ENCODE results near the gene KCNK17.
A peak's percentile ranks its signal among the peaks of the same experiment; 100 is the strongest.

The KCNK17 gene, protein sequence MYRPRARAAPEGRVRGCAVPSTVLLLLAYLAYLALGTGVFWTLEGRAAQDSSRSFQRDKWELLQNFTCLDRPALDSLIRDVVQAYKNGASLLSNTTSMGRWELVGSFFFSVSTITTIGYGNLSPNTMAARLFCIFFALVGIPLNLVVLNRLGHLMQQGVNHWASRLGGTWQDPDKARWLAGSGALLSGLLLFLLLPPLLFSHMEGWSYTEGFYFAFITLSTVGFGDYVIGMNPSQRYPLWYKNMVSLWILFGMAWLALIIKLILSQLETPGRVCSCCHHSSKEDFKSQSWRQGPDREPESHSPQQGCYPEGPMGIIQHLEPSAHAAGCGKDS

GRCh38 chr6:39314273-39314795 lies at the start of gene KCNK17:
Gene KCNK17, minus strand, starts transcription at chr6:39314419. Its CDS starts 99 bp downstream, at chr6:39314320.
- DNase-seq (ENCODE audit: low read depth in 3 of 3), result no peak

DNA sequence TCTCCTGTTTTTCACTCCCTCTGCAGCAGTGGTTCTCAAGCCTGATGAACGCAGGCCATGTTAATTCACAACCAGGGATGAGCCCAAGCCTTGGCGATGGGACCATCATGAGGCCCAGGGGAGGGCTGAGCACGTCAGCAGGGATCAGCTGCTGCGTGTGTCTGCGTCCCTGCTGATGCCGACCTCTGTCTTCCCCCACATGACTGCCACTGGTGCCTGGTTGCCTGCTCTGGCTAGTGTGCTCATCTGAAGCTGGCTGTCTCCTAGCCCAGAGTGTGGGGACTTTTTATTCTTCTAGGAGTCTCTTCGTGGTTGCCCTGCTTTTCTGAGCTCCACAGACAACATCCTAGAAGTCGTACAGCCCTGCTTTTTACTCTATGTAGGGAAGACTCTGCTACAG lies 49.1 kb upstream of the KCNK17 start:
- DNase-seq (ENCODE audit: low read depth in 3 of 3), result no peak

- DNase-seq (ENCODE audit: low read depth in 3 of 3), result no peak
Measured at GRCh38 chr6:39362487-39362865, 48.3 kb upstream of the KCNK17 start.

- peak; percentile 3 to 8 (median 6) for DNase-seq (ENCODE audit: low read depth in 3 of 3)
Measured at GRCh38 chr6:39361657-39362486, 47.7 kb upstream of the KCNK17 start.

- no peak for DNase-seq (ENCODE audit: low read depth in 3 of 3)
Measured at GRCh38 chr6:39360378-39360777, 46.2 kb upstream of the KCNK17 start.

DNA sequence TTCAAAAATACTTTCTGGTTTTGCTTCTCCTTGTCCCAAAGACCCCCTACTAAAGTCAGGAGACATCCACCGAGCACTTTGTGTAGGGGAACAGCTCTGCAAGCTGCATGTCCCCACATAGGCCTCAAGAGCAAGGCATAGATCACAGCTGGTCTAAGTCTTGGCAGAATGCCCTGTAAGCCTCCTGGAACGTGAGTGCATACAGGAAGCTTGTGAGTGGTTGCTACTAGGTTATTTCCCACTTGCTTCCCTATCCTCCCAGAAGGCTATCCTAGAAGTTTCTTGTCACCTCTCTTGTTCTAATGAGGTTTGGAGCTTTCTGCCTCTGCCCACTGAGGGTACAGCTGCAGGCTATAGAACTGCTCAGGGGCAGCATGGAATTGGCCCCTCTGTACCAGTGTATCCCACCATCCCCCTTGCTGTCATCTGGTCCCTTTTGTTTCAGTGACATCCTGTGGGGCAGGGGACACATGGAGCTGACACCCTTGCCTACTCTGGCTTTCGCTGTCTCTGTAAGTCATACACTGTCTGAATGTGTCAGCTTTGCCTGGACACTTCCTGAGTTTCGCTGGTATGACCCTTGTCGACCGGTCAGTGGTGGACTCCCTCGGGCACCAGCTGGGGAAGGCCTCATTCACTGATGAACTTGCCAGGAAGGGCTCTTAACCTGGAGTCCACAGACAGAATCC lies 43.9 kb upstream of the KCNK17 start:
- no peak for DNase-seq (ENCODE audit: low read depth in 3 of 3)

DNA sequence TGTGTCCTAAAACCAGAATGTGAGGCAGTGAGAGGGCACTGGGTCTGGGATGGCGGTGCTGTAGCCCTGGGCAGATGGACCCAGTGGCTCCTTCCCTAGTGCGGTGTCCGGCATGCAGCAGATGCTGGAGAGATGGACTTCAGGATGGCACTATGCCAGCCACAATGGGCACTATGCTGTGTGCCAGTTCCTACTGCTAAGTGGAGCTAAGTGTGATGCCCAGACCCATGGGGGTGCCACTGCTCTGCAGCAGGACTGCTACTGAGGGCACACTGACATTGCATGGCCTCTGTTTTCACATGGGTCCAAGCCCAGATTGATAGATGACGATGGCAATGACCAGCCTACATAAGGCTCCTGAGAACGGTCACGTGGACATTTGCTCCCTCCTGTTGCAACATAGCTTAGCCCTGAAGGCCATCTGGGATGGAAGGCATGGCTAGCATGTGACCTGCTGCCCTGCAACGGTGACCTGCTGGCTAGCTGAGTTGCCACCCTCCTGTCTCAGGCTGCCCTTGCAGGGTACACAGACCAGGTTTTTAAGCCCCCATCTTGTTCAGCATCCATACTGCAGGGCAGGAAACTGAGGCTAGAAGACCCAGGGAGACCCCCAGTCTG lies 39.6 kb upstream of the KCNK17 start:
- DNase-seq (ENCODE audit: low read depth in 3 of 3), result no peak

- DNase-seq (ENCODE audit: low read depth in 3 of 3), result no peak
Measured at GRCh38 chr6:39350723-39351505, 36.7 kb upstream of the KCNK17 start.

- DNase-seq (ENCODE audit: low read depth in 3 of 3), result no peak
Measured at GRCh38 chr6:39348740-39349139, 34.5 kb upstream of the KCNK17 start.

DNA sequence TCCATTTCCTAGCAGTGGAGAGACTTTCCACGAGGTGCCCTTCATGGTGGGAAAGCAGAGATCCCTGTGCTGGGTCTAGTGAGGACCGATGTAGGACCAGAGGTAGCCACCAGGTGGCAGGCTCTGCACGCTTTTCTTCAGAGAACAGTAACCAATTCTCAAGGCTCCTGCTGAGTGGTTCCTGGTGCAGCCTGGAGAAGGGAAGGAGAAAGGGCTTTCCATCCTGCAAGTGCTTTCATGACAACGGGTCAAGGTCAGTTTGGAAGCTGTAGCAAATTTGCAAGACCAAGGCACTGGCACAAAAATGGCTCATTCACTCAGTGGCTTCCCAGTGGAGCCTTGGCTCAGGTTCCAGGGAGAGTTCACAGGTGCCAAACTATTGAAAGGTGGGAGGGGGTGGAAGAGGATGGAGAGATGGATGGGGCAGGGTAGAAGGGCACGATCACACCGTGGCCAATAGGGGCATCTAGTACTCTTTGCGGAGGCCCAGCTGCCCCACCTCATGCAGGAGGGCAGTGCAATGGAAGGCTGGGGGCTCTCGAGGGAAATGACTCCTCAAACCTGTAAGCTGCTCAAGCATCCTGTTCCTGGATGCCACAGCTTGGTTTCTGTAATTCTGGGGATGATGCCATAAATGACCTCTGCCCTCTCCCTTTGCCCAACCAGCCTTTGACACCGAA lies 33.8 kb upstream of the KCNK17 start:
- peak; percentile 12 to 32 (median 29) for DNase-seq (ENCODE audit: low read depth in 3 of 3)

- DNase-seq (ENCODE audit: low read depth in 3 of 3), result no peak
Measured at GRCh38 chr6:39347206-39347605, 33.0 kb upstream of the KCNK17 start.

GRCh38 chr6:39344821-39345280 lies 30.6 kb upstream of the KCNK17 start:
- no peak for DNase-seq (ENCODE audit: low read depth in 3 of 3)

DNA sequence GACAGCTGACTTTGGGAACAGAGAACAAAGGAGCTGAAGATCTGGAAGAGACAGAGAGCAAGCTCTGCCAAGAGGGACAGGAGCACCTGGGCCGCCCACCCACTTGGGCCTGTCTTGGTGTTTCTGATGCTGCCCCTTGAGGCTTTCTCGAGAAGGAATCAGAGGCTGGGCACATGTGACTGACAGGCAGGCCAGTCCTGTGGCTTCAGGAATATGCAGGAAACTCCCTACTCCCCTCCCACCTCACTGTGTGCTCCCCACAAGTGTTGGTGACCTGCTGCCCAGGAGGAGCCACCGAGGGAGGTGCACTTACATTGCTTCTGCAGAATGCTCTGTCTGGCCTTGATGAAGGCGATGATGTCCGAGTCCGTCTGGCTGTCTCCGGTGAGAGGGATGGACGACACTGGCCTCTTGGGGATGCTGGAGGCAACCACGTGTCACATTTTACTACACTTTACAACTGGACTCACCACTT lies 29.2 kb upstream of the KCNK17 start:
- DNase-seq (ENCODE audit: low read depth in 3 of 3), result no peak

- DNase-seq (ENCODE audit: low read depth in 3 of 3), result no peak
Measured at GRCh38 chr6:39342692-39343395, 28.6 kb upstream of the KCNK17 start.

- no peak for DNase-seq (ENCODE audit: low read depth in 3 of 3)
Measured at GRCh38 chr6:39341937-39342336, 27.7 kb upstream of the KCNK17 start.

DNA sequence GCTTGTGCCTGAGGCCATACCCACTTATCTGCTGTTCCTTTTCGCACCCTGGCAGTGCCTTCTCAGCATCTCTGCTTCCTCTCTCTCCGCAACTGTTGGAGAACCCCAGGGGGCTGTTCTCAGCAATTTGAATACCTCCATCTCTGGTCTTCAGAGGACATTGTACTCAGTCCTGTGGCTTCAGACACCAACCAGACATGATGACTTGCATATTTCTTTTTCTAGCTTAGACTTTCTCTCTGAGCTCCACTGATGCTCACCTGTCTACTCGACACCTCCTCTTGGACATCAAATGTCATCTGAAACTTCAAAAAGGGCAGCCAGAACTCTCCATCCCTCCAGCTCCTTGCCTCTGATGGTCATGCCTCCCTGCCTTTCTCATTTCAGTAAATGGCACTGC lies 27.1 kb upstream of the KCNK17 start:
- DNase-seq (ENCODE audit: low read depth in 3 of 3), result no peak

DNA sequence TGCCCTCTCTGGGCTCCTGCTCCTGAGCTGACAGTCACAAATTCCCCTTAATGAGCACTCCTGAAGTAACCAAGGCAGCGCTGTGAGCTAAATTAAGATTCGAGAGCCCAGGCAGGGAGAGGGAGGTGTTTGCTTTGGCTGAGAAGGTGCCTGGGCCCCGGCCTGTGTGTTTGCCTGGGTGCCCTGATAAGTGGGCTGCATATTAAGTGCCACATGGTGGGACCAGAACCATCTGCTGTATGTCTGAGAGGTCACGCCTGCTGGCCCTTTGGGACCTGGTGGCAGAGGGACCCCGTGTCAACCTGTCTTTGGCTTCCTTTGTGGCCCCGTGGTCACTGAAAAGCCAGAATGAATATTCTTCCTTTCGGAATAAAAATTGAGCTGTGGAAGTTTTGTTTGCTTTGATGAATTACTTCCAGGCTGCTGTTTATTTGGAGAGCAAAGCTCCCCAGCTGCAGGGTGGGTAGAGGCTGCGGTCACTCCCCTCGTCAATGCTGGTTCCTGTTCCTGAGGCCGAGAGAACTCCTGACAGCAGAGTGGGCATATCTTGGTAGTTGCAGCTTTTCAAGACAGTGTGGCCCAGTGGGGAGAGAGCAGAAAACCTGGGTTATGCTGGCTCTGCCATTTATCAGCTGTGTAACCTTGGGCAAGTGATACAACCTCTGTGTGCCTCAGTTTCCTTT lies 25.8 kb upstream of the KCNK17 start:
- DNase-seq (ENCODE audit: low read depth in 3 of 3), result no peak

GRCh38 chr6:39339096-39339867 lies 25.1 kb upstream of the KCNK17 start:
- no peak for DNase-seq (ENCODE audit: low read depth in 3 of 3)

All from stimulated activated CD4-positive, alpha-beta T cell treated with anti-CD3 and anti-CD28 coated beads, TNF-alpha, amount 100 ng/mL, for 4 hours (primary cell).